Neural progenitor cell (in vitro differentiated cells): ENCODE results near the gene ARHGAP33.

Experiments used
- EZH2phosphoT487 ChIP-seq: fragments of 200-600 bp; sonication (generic); IDR thresholded peaks from 2 replicates; pipeline ENCODE4 v1.6.1; 2017; ENCODE audit warnings: antibody characterized with exemption
- TF ChIP-seq, protein P1 (sequence below): fragments of 200-600 bp; sonication (generic); IDR thresholded peaks from 2 replicates; pipeline ENCODE4 v1.5.1; 2017; ENCODE audit warnings: antibody characterized with exemption, mild to moderate bottlenecking

DNA sequence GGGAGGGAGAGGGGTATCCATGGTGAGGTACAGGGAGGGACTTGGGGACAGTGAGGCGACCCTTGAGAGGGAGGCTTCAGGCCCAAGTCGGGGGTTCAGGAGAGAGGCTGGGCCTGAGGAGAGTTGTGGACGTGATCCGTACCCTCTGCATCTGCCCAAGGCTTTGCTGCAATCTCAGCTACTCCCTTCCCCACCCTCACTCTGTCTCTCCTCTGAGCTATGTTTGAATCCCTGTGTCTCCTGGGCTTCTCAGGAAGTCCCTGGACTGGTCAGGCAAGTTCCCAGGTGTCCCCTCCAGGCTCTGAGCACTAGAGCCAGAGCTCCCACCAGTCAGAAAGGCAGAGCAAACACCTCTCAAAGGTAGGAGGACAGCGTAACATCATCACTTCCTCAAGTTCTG is 25.2 kb upstream of the ARHGAP33 start:
- no peak for TF ChIP-seq EZH2phosphoT487
- TF ChIP-seq, protein P1, sequence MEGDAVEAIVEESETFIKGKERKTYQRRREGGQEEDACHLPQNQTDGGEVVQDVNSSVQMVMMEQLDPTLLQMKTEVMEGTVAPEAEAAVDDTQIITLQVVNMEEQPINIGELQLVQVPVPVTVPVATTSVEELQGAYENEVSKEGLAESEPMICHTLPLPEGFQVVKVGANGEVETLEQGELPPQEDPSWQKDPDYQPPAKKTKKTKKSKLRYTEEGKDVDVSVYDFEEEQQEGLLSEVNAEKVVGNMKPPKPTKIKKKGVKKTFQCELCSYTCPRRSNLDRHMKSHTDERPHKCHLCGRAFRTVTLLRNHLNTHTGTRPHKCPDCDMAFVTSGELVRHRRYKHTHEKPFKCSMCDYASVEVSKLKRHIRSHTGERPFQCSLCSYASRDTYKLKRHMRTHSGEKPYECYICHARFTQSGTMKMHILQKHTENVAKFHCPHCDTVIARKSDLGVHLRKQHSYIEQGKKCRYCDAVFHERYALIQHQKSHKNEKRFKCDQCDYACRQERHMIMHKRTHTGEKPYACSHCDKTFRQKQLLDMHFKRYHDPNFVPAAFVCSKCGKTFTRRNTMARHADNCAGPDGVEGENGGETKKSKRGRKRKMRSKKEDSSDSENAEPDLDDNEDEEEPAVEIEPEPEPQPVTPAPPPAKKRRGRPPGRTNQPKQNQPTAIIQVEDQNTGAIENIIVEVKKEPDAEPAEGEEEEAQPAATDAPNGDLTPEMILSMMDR = no peak
